RCC 7860 (cell line): Measurements from ENCODE around the gene GRIK4.
A peak's percentile ranks its signal among the peaks of the same experiment; 100 is the strongest.
"Not testable (repeated sequence)": the region's sequence is repeated elsewhere in the genome, so short reads cannot be mapped to it uniquely, and the experiment has no call there.

Source experiments
- DNase-seq: peaks from one replicate; pipeline ENCODE4 v3.0.0-alpha.2; 2015; ENCODE audit warnings: low spot score
- FAIRE-seq: peaks from 2 replicates; lab custom pipeline; 2012; peaks lifted over from hg19 to GRCh38; lab: Jason Lieb, UNC

GRIK4 gene

GRCh38 chr11:121018746-121019145 is 507.2 kb downstream of the GRIK4 start:
- no peak for FAIRE-seq

GRCh38 chr11:121021718-121022117 is 510.2 kb downstream of the GRIK4 start:
- DNase-seq: not testable (repeated sequence)

More at GRCh38 chr11:121018746-121019145, 507.2 kb downstream of the GRIK4 start:
- DNase-seq: no peak

GRCh38 chr11:121023848-121024751 is 512.6 kb downstream of the GRIK4 start, which contains the start of gene TBCEL:
TBCEL (plus strand) TSS chr11:121024102; CDS start chr11:121045691, 21,589 bp downstream.
- DNase-seq (peak; percentile 59), FAIRE-seq (no peak)

More at GRCh38 chr11:121021718-121022117, 510.2 kb downstream of the GRIK4 start:
- not testable (repeated sequence) for FAIRE-seq

- DNase-seq (peak; percentile 9), FAIRE-seq (no peak)
Observed at GRCh38 chr11:121024989-121025388, 513.4 kb downstream of the GRIK4 start.

GRCh38 chr11:121029153-121029552 is 517.6 kb downstream of the GRIK4 start:
- DNase-seq: no peak
- FAIRE-seq: no peak

- FAIRE-seq (no peak), DNase-seq (no peak)
Observed at GRCh38 chr11:121029813-121030445, 518.4 kb downstream of the GRIK4 start.

GRCh38 chr11:121031167-121031566 is 519.6 kb downstream of the GRIK4 start:
- DNase-seq (no peak), FAIRE-seq (no peak)

- not testable (repeated sequence) for DNase-seq, FAIRE-seq
Observed at GRCh38 chr11:121031648-121032047, 520.1 kb downstream of the GRIK4 start.

GRCh38 chr11:121032546-121032945 is 521.0 kb downstream of the GRIK4 start:
- DNase-seq (no peak), FAIRE-seq (no peak)

GRCh38 chr11:121033635-121034034 is 522.1 kb downstream of the GRIK4 start:
- FAIRE-seq: no peak
- no peak for DNase-seq

- FAIRE-seq: no peak
- DNase-seq: no peak
Observed at GRCh38 chr11:121035169-121035755, 523.7 kb downstream of the GRIK4 start.

GRCh38 chr11:121035780-121036179 is 524.2 kb downstream of the GRIK4 start:
- DNase-seq (no peak), FAIRE-seq (no peak)

GRCh38 chr11:121037016-121037415 is 525.5 kb downstream of the GRIK4 start:
- DNase-seq (no peak), FAIRE-seq (no peak)
